Sigmoid colon (tissue), 3 donors: Measurements from ENCODE around the gene XPO1.

Source experiments
- CTCF ChIP-seq, 4 experiments: fragments of 450-650 bp in 3 of 4; fragments of 200-600 bp in 1 of 4; IDR thresholded peaks; one replicate each; pipeline ENCODE4 v1.5.1; 2016 to 2019; ENCODE audit warnings: antibody characterized with exemption in 4 of 4, mild to moderate bottlenecking in 3 of 4, moderate library complexity in 2 of 4
- POLR2A ChIP-seq, 2 donors: fragments of 450-650 bp; IDR thresholded peaks; one replicate each; pipeline ENCODE4 v1.6.1; 2016; ENCODE audit warnings: antibody characterized with exemption in 2 of 2, mild to moderate bottlenecking in 2 of 2, moderate library complexity in 2 of 2

- TF ChIP-seq POLR2A (IDR thresholded peaks at IDR 0.05) (no peak), CTCF (IDR thresholded peaks at IDR 0.05) (no peak)
Observed at GRCh38 chr2:61493523-61493942, 44.6 kb downstream of the XPO1 start.
